ENCODE measurements around the gene TMEM164.
"Not testable (repeated sequence)": the region's sequence is repeated elsewhere in the genome, so short reads cannot be mapped to it uniquely, and the experiment has no call there.

TMEM164 gene

GRCh38 chrX:110143454-110144210 is 140.7 kb downstream of the TMEM164 start:
- DNase-seq = no peak
- no peak overlapping the region for H3K4me3 ChIP-seq (ENCODE audit: low read depth, low read length)
- no peaks in the 10 kb centered on the region for H3K27me3 ChIP-seq
- TF ChIP-seq CTCF (IDR thresholded peaks at IDR 0.05; ENCODE audit: low read depth, low read length) = no peak
- H3K36me3 ChIP-seq = no peaks in the 10 kb centered on the region
- no peaks in the 10 kb centered on the region for H3K4me1 ChIP-seq
- no peaks in the 10 kb centered on the region for H3K9me3 ChIP-seq

- TF ChIP-seq CTCF (IDR thresholded peaks at IDR 0.05; ENCODE audit: low read depth, low read length) = no peak
Observed at GRCh38 chrX:110145311-110145710, 142.4 kb downstream of the TMEM164 start.

GRCh38 chrX:110145854-110146253 is 142.9 kb downstream of the TMEM164 start:
- H3K4me3 ChIP-seq (ENCODE audit: low read depth, low read length) = no peak overlapping the region
- peak; percentile 56 for TF ChIP-seq CTCF (IDR thresholded peaks at IDR 0.05; ENCODE audit: low read depth, low read length)
- H3K36me3 ChIP-seq = no peaks in the 10 kb centered on the region
- H3K27me3 ChIP-seq = no peaks in the 10 kb centered on the region
- no peaks in the 10 kb centered on the region for H3K9me3 ChIP-seq
- no peaks in the 10 kb centered on the region for H3K4me1 ChIP-seq
- DNase-seq = no peak

More at GRCh38 chrX:110145311-110145710, 142.4 kb downstream of the TMEM164 start:
- Histone ChIP-seq H3K27me3 (no peaks in the 10 kb centered on the region), H3K4me1 (no peaks in the 10 kb centered on the region), H3K4me3 (ENCODE audit: low read depth, low read length) (no peak overlapping the region), H3K36me3 (no peaks in the 10 kb centered on the region), H3K9me3 (no peaks in the 10 kb centered on the region)
- DNase-seq = no peak

- no peaks in the 10 kb centered on the region for H3K36me3 ChIP-seq
- DNase-seq = peak; percentile 26
- no peaks in the 10 kb centered on the region for H3K9me3 ChIP-seq
- TF ChIP-seq CTCF (IDR thresholded peaks at IDR 0.05; ENCODE audit: low read depth, low read length) = peak; percentile 69
- H3K4me1 ChIP-seq = no peaks in the 10 kb centered on the region
- no peak overlapping the region for H3K4me3 ChIP-seq (ENCODE audit: low read depth, low read length)
- H3K27me3 ChIP-seq = no peaks in the 10 kb centered on the region
Observed at GRCh38 chrX:110146521-110146920, 143.6 kb downstream of the TMEM164 start.

GRCh38 chrX:110153244-110153643 is 150.3 kb downstream of the TMEM164 start:
- Histone ChIP-seq H3K27me3 (no peaks in the 10 kb centered on the region), H3K4me3 (ENCODE audit: low read depth, low read length) (no peak overlapping the region), H3K4me1 (no peaks in the 10 kb centered on the region), H3K36me3 (no peaks in the 10 kb centered on the region), H3K9me3 (no peaks in the 10 kb centered on the region)
- DNase-seq = no peak
- no peak for TF ChIP-seq CTCF (IDR thresholded peaks at IDR 0.05; ENCODE audit: low read depth, low read length)

GRCh38 chrX:110153896-110154295 is 151.0 kb downstream of the TMEM164 start:
- no peak for DNase-seq
- Histone ChIP-seq H3K4me3 (ENCODE audit: low read depth, low read length) (no peak overlapping the region), H3K27me3 (no peaks in the 10 kb centered on the region), H3K9me3 (no peaks in the 10 kb centered on the region), H3K4me1 (no peaks in the 10 kb centered on the region), H3K36me3 (no peaks in the 10 kb centered on the region)
- TF ChIP-seq CTCF (IDR thresholded peaks at IDR 0.05; ENCODE audit: low read depth, low read length) = no peak

GRCh38 chrX:110154328-110154727 is 151.4 kb downstream of the TMEM164 start:
- H3K27me3 ChIP-seq; H3K36me3 ChIP-seq; DNase-seq; H3K9me3 ChIP-seq; H3K4me1 ChIP-seq; H3K4me3 ChIP-seq (ENCODE audit: low read depth, low read length): not testable (repeated sequence)
